ENCODE data around the gene RANBP9. TPM values are rescaled to one million over a fixed set of nuclear protein-coding genes. Genes with fewer than 3 reads are reported as not detected.

The RANBP9 gene
- total RNA-seq, 1 experiment from 2014 or later, result 73.8 TPM

DNA sequence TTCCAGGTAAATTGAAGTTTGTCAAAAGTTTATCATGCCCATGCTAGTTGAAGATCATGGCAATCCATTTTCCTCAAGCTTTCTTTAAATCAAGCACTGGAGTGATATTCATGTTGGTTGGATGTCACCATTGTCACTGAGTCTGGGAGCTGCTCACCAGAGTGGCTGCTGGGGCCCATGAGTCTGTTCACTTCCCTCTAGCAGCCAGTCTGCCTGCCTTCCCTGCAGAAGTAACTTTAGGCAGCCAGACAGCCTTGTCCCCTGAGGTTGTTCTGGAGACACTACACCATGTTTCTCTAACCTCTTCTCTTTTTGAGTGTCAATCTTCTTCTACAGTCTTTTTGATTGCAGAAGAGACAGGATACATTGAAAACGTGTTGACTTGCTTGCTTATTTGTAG, 131.7 kb downstream of the RANBP9 start:
- TF ChIP-seq, protein P1, sequence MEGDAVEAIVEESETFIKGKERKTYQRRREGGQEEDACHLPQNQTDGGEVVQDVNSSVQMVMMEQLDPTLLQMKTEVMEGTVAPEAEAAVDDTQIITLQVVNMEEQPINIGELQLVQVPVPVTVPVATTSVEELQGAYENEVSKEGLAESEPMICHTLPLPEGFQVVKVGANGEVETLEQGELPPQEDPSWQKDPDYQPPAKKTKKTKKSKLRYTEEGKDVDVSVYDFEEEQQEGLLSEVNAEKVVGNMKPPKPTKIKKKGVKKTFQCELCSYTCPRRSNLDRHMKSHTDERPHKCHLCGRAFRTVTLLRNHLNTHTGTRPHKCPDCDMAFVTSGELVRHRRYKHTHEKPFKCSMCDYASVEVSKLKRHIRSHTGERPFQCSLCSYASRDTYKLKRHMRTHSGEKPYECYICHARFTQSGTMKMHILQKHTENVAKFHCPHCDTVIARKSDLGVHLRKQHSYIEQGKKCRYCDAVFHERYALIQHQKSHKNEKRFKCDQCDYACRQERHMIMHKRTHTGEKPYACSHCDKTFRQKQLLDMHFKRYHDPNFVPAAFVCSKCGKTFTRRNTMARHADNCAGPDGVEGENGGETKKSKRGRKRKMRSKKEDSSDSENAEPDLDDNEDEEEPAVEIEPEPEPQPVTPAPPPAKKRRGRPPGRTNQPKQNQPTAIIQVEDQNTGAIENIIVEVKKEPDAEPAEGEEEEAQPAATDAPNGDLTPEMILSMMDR (conservative IDR thresholded peaks at IDR 0.05), result no peak
- TF ChIP-seq EZH2 (IDR thresholded peaks at IDR 0.05; ENCODE audit: low read depth), result no peak
- Histone ChIP-seq H3F3A (ENCODE audit: insufficient read depth, low read depth) (no peaks in the 10 kb centered on the region), H3K4me1 (replicated peaks; ENCODE audit: insufficient read depth) (peaks cover 7% of the 10 kb centered on the region), H3K4me3 (no peak overlapping the region), H3K9me2 (ENCODE audit: insufficient read depth) (no peaks in the 10 kb centered on the region), H3K9me3 (ENCODE audit: insufficient read depth, low read depth) (0 out of 2 replicates have a peak, but pooled peaks cover 5% of the 10 kb centered on the region), H3K27ac (no peak overlapping the region), H2AFZ (no peak overlapping the region), H4K20me1 (ENCODE audit: insufficient read depth) (no peaks in the 10 kb centered on the region), H3K4me2 (no peak overlapping the region), H3K27me3 (ENCODE audit: insufficient read depth, low read depth) (no peaks in the 10 kb centered on the region), H3K36me3 (ENCODE audit: low read depth) (no peaks in the 10 kb centered on the region), H3K79me2 (ENCODE audit: low read depth) (peaks cover 18% of the 10 kb centered on the region)
- CTCF ChIA-PET, result no interaction called here
- DNase-seq, result no peak
- BruUV-seq (replicated peaks), result no TSS peak
- POLR2A ChIA-PET (ENCODE audit: unreplicated experiment), result no interaction called here
- intact Hi-C loops (cut with micrococcal nuclease; ENCODE audit: unreplicated experiment), result no loop called here

DNA sequence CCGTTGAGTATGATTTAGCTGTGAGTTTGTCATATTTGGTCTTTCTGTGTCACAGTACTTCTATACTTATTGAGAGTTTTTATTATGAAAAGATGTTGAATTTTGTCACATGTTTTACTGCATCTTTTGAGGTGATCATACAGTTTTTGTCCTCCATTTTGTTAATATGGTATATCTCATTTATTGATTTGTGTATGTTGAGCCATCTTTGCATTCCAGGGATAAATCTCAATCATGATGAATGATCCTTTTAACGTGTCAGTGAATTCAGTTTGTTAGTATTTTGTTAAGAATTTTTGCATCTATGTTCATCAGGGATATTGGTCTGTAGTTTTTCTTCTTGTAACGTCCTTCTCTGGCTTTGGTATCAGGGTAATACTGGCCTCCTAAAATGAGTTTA, 133.7 kb downstream of the RANBP9 start:
- CTCF ChIA-PET, result no interaction called here
- BruUV-seq (replicated peaks), result no TSS peak
- H2AFZ ChIP-seq, result no peak overlapping the region
- no peaks in the 10 kb centered on the region for H3K36me3 ChIP-seq (ENCODE audit: low read depth)
- 0 out of 2 replicates have a peak, but pooled peaks cover 5% of the 10 kb centered on the region for H3K9me3 ChIP-seq (ENCODE audit: insufficient read depth, low read depth)
- TF ChIP-seq, protein P1 (conservative IDR thresholded peaks at IDR 0.05), result no peak
- H3F3A ChIP-seq (ENCODE audit: insufficient read depth, low read depth), result no peaks in the 10 kb centered on the region
- peaks cover 26% of the 10 kb centered on the region for H3K79me2 ChIP-seq (ENCODE audit: low read depth)
- no peak overlapping the region for H3K27ac ChIP-seq
- POLR2A ChIA-PET (ENCODE audit: unreplicated experiment), result no interaction called here
- H3K27me3 ChIP-seq (ENCODE audit: insufficient read depth, low read depth), result no peaks in the 10 kb centered on the region
- no peak overlapping the region for H3K4me2 ChIP-seq
- intact Hi-C loops (cut with micrococcal nuclease; ENCODE audit: unreplicated experiment), result no loop called here
- H3K4me1 ChIP-seq (replicated peaks; ENCODE audit: insufficient read depth), result peaks cover 14% of the 10 kb centered on the region
- no peaks in the 10 kb centered on the region for H3K9me2 ChIP-seq (ENCODE audit: insufficient read depth)
- H4K20me1 ChIP-seq (ENCODE audit: insufficient read depth), result no peaks in the 10 kb centered on the region
- H3K4me3 ChIP-seq, result no peak overlapping the region
- no peak for DNase-seq

DNA sequence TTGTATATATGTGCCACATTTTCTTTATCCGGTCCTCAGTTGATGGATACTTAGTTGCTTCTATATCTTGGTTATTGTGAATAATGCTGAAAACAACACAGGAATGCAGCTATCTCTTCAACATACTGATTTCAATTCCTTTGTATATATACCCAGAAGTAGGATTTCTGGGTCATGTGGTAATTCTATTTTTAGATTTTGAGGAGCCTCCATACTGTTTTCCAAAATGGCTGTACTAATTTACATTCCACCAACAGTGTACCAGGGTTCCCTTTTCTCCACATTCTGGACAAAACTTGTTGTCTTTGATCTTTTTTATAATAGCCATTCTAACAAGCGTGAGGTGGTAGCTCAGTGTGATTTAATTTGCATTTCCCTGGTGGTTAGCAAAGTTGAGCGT, 135.6 kb downstream of the RANBP9 start:
- Histone ChIP-seq H3F3A (ENCODE audit: insufficient read depth, low read depth) (no peaks in the 10 kb centered on the region), H3K79me2 (ENCODE audit: low read depth) (peaks cover 30% of the 10 kb centered on the region), H2AFZ (no peak overlapping the region), H4K20me1 (ENCODE audit: insufficient read depth) (no peaks in the 10 kb centered on the region), H3K4me1 (replicated peaks; ENCODE audit: insufficient read depth) (peaks cover 17% of the 10 kb centered on the region), H3K27ac (no peak overlapping the region), H3K9me2 (ENCODE audit: insufficient read depth) (no peaks in the 10 kb centered on the region), H3K9me3 (ENCODE audit: insufficient read depth, low read depth) (0 out of 2 replicates have a peak, but pooled peaks cover 5% of the 10 kb centered on the region), H3K4me2 (peak overlapping the region; percentile 86), H3K36me3 (ENCODE audit: low read depth) (no peaks in the 10 kb centered on the region), H3K4me3 (peak overlapping the region; percentile 92; the same call in 1 of the 2 replicates), H3K27me3 (ENCODE audit: insufficient read depth, low read depth) (no peaks in the 10 kb centered on the region)
- intact Hi-C loops (cut with micrococcal nuclease; ENCODE audit: unreplicated experiment), result no loop called here
- no peak for DNase-seq
- POLR2A ChIA-PET (ENCODE audit: unreplicated experiment), result interaction anchor here (0.5 kb wide), 1 partner anchor 248 kb away, joined by 3 read pairs; the partner anchor contains the start of gene TBC1D7
- TF ChIP-seq EZH2 (IDR thresholded peaks at IDR 0.05; ENCODE audit: low read depth), result no peak
- TF ChIP-seq, protein P1 (conservative IDR thresholded peaks at IDR 0.05), result no peak
- CTCF ChIA-PET, result interaction anchor here (0.8 to 2.0 kb wide), 2 partner anchors 203 to 247 kb away, joined by 3 to 6 read pairs; partner anchors contain the start of gene TBC1D7
- no TSS peak for BruUV-seq (replicated peaks)
